Neural cell (in vitro differentiated cells): ENCODE measurements around the gene TMEM167B.

Experiments used
- EP300 ChIP-seq: fragments of 450-650 bp; conservative IDR thresholded peaks from 2 replicates; pipeline ENCODE4 v1.6.1; 2014; ENCODE audit warnings: antibody characterized with exemption, mild to moderate bottlenecking, moderate library complexity; ENCODE audit not compliant: poor library complexity, severe bottlenecking
- EZH2 ChIP-seq: fragments of 200-600, 300-800 bp; shearing (Covaris generic), sonication (generic); IDR thresholded peaks from 2 replicates; pipeline ENCODE4 v1.6.1; 2014; ENCODE audit warnings: antibody characterized with exemption, low read length, borderline replicate concordance, mild to moderate bottlenecking; ENCODE audit not compliant: insufficient read depth, poor library complexity, severe bottlenecking
- MXI1 ChIP-seq: fragments of 450-650 bp; conservative IDR thresholded peaks from 2 replicates; pipeline ENCODE4 v1.6.1; 2014; ENCODE audit warnings: antibody characterized with exemption, mild to moderate bottlenecking; ENCODE audit not compliant: poor library complexity, severe bottlenecking
- POLR2AphosphoS5 ChIP-seq: IDR thresholded peaks from 2 replicates; pipeline ENCODE4 v1.6.1; 2012
- RAD21 ChIP-seq: fragments of 450-650 bp; conservative IDR thresholded peaks from 2 replicates; pipeline ENCODE4 v1.6.1; 2014; ENCODE audit warnings: antibody characterized with exemption, mild to moderate bottlenecking, moderate library complexity
- TF ChIP-seq, protein P1 (sequence below): fragments of 450-650 bp; IDR thresholded peaks from 2 replicates; pipeline ENCODE4 v1.5.1; 2014; ENCODE audit warnings: antibody characterized with exemption, mild to moderate bottlenecking, moderate library complexity; ENCODE audit not compliant: poor library complexity, severe bottlenecking
- TF ChIP-seq, protein P2 (sequence below): IDR thresholded peaks from 2 replicates; pipeline ENCODE4 v1.6.1; 2012; ENCODE audit warnings: borderline replicate concordance

DNA sequence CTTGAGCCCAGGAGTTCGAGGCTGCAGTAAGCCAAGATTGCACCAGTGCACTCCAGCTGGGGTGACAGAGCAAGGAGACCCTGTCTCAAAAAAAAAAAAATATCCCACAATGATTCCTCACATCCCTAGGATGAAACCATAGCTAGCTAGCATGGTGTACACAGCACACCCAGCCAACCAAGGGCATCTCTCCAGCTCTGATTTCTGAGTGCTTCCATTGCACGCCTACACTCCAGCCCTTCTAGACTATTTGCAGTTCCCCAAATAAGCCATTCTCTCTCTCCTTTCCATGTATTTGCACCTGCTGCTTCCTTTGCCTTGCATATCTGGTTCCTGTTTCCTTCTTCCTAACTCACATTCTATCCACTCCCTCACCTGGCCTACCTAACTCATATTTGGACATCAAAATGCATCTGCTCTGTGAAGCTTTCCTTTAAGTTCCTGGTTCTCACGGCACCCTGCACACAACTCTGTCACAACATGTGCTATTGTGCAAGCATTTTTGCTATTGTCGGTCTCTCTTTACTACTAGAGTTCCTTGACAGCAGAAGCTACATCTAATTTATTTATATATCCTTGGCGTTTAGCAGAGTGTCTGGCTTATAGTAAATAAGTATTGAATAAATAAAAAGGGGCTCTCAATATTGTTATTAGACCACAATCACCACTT is 21.0 kb downstream of the TMEM167B start:
- TF ChIP-seq EZH2 (no peak), EP300 (no peak), MXI1 (no peak), POLR2AphosphoS5 (no peak), RAD21 (no peak)
- TF ChIP-seq, protein P1, sequence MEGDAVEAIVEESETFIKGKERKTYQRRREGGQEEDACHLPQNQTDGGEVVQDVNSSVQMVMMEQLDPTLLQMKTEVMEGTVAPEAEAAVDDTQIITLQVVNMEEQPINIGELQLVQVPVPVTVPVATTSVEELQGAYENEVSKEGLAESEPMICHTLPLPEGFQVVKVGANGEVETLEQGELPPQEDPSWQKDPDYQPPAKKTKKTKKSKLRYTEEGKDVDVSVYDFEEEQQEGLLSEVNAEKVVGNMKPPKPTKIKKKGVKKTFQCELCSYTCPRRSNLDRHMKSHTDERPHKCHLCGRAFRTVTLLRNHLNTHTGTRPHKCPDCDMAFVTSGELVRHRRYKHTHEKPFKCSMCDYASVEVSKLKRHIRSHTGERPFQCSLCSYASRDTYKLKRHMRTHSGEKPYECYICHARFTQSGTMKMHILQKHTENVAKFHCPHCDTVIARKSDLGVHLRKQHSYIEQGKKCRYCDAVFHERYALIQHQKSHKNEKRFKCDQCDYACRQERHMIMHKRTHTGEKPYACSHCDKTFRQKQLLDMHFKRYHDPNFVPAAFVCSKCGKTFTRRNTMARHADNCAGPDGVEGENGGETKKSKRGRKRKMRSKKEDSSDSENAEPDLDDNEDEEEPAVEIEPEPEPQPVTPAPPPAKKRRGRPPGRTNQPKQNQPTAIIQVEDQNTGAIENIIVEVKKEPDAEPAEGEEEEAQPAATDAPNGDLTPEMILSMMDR: no peak
- TF ChIP-seq, protein P2, sequence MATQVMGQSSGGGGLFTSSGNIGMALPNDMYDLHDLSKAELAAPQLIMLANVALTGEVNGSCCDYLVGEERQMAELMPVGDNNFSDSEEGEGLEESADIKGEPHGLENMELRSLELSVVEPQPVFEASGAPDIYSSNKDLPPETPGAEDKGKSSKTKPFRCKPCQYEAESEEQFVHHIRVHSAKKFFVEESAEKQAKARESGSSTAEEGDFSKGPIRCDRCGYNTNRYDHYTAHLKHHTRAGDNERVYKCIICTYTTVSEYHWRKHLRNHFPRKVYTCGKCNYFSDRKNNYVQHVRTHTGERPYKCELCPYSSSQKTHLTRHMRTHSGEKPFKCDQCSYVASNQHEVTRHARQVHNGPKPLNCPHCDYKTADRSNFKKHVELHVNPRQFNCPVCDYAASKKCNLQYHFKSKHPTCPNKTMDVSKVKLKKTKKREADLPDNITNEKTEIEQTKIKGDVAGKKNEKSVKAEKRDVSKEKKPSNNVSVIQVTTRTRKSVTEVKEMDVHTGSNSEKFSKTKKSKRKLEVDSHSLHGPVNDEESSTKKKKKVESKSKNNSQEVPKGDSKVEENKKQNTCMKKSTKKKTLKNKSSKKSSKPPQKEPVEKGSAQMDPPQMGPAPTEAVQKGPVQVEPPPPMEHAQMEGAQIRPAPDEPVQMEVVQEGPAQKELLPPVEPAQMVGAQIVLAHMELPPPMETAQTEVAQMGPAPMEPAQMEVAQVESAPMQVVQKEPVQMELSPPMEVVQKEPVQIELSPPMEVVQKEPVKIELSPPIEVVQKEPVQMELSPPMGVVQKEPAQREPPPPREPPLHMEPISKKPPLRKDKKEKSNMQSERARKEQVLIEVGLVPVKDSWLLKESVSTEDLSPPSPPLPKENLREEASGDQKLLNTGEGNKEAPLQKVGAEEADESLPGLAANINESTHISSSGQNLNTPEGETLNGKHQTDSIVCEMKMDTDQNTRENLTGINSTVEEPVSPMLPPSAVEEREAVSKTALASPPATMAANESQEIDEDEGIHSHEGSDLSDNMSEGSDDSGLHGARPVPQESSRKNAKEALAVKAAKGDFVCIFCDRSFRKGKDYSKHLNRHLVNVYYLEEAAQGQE: no peak
